ENCODE results near the gene REEP1. TPM values are rescaled to one million over a fixed set of nuclear protein-coding genes. Genes with fewer than 3 reads are reported as not detected.

REEP1 gene
- total and polyA plus RNA-seq, 4 experiments from 2014 or later: 0.15 TPM; not detected in 3

GRCh38 chr2:86372641-86373502, 35.4 kb upstream of the REEP1 start:
- peaks cover 27 to 52% (median 39%) of the 10 kb centered on the region in 4 donors for H3K4me1 Mint-ChIP-seq
- ChIA-PET CTCF (ENCODE audit: partially characterized antibody) (interaction anchor here (0.6 to 2.4 kb wide), 7 partner anchors 23 to 187 kb away, joined by 3 to 20 read pairs (median 5); partner anchors contain the start of gene KDM3A), POLR2A (ENCODE audit: partially characterized antibody) (interaction anchor here (1.2 to 4.5 kb wide), 2 partner anchors 69 to 177 kb away, joined by 3 to 50 read pairs; partner anchors contain the start of gene KDM3A)
- no peaks in the 10 kb centered on the region for H3K27me3 Mint-ChIP-seq
- no peaks in the 10 kb centered on the region for H3K27me3 ChIP-seq (ENCODE audit: insufficient read depth, low read length)
- no peak overlapping the region for H3K4me3 ChIP-seq (ENCODE audit: low read length in 2 of 2)
- H3K27ac ChIP-seq (ENCODE audit: low read depth, low read length): no peak overlapping the region
- peaks cover 0 to 10% (median 2%) of the 10 kb centered on the region in 8 donors for H3K9me3 Mint-ChIP-seq
- peak overlapping the region in 3 of 8 donors; percentile 7 to 37 (median 18) for H3K4me3 Mint-ChIP-seq
- intact Hi-C loops (cut with micrococcal nuclease): no loop called here
- DNase-seq: no peak
- H3K4me1 ChIP-seq (ENCODE audit: insufficient read depth, low read length): peaks cover 33% of the 10 kb centered on the region
- no peaks in the 10 kb centered on the region for H3K36me3 ChIP-seq (ENCODE audit: insufficient read depth, low read length)
- H3K27ac Mint-ChIP-seq: peak overlapping the region in 5 of 7 donors; percentile 59 to 90 (median 74)
- no peaks in the 10 kb centered on the region for H3K9me3 ChIP-seq (ENCODE audit: control insufficient read depth in 1 of 2, low read length in 2 of 2)
- no peaks in the 10 kb centered on the region for H3K36me3 Mint-ChIP-seq

- Mint-ChIP-seq H3K9me3 (peaks cover 0 to 10% (median under 1%) of the 10 kb centered on the region in 8 donors), H3K27ac (peak overlapping the region in 6 of 7 donors; percentile 18 to 90 (median 76)), H3K4me1 (peaks cover 30 to 57% (median 44%) of the 10 kb centered on the region in 4 donors), H3K36me3 (no peaks in the 10 kb centered on the region), H3K4me3 (peak overlapping the region in 4 of 8 donors; percentile 17 to 62 (median 32)), H3K27me3 (no peaks in the 10 kb centered on the region)
- no peak overlapping the region for H3K27ac ChIP-seq (ENCODE audit: low read depth, low read length)
- no peaks in the 10 kb centered on the region for H3K36me3 ChIP-seq (ENCODE audit: insufficient read depth, low read length)
- ChIA-PET POLR2A (ENCODE audit: partially characterized antibody) (interaction anchor here (1.2 to 4.5 kb wide), 2 partner anchors 70 to 176 kb away, joined by 3 to 50 read pairs; partner anchors contain the start of gene KDM3A), CTCF (ENCODE audit: partially characterized antibody) (interaction anchor here (1.1 to 2.4 kb wide), 6 partner anchors 24 to 186 kb away, joined by 4 to 20 read pairs (median 5); partner anchors contain the start of gene KDM3A)
- H3K27me3 ChIP-seq (ENCODE audit: insufficient read depth, low read length): no peaks in the 10 kb centered on the region
- no peak for DNase-seq
- intact Hi-C loops (cut with micrococcal nuclease): no loop called here
- H3K4me3 ChIP-seq (ENCODE audit: low read length in 2 of 2): no peak overlapping the region
- peaks cover 35% of the 10 kb centered on the region for H3K4me1 ChIP-seq (ENCODE audit: insufficient read depth, low read length)
- no peaks in the 10 kb centered on the region for H3K9me3 ChIP-seq (ENCODE audit: control insufficient read depth in 1 of 2, low read length in 2 of 2)
These were observed 34.7 kb upstream of the REEP1 start for GRCh38 chr2:86372133-86372532.

GRCh38 chr2:86371527-86371926, 34.1 kb upstream of the REEP1 start:
- ChIA-PET CTCF (ENCODE audit: partially characterized antibody) (interaction anchor here (1.0 to 2.4 kb wide), 7 partner anchors 21 to 186 kb away, joined by 3 to 20 read pairs (median 5); partner anchors contain the start of gene KDM3A), POLR2A (ENCODE audit: partially characterized antibody) (interaction anchor here (1.2 to 4.5 kb wide), 2 partner anchors 71 to 176 kb away, joined by 4 to 50 read pairs; partner anchors contain the start of genes IMMT and KDM3A)
- Mint-ChIP-seq H3K4me1 (peaks cover 30 to 61% (median 47%) of the 10 kb centered on the region in 4 donors), H3K36me3 (no peaks in the 10 kb centered on the region), H3K27ac (peak overlapping the region; percentile 59 to 92 (median 81)), H3K4me3 (peak overlapping the region; percentile 34 to 87 (median 68)), H3K27me3 (no peaks in the 10 kb centered on the region), H3K9me3 (peaks cover 0 to 8% (median under 1%) of the 10 kb centered on the region in 8 donors)
- H3K27ac ChIP-seq (ENCODE audit: low read depth, low read length): no peak overlapping the region
- H3K36me3 ChIP-seq (ENCODE audit: insufficient read depth, low read length): no peaks in the 10 kb centered on the region
- intact Hi-C loops (cut with micrococcal nuclease): no loop called here
- DNase-seq: no peak
- H3K4me3 ChIP-seq (ENCODE audit: low read length in 2 of 2): no peak overlapping the region
- no peaks in the 10 kb centered on the region for H3K27me3 ChIP-seq (ENCODE audit: insufficient read depth, low read length)
- H3K9me3 ChIP-seq (ENCODE audit: control insufficient read depth in 1 of 2, low read length in 2 of 2): no peaks in the 10 kb centered on the region
- peaks cover 35% of the 10 kb centered on the region for H3K4me1 ChIP-seq (ENCODE audit: insufficient read depth, low read length)

GRCh38 chr2:86370579-86370978, 33.2 kb upstream of the REEP1 start:
- intact Hi-C loops (cut with micrococcal nuclease): no loop called here
- Mint-ChIP-seq H3K4me3 (no peak overlapping the region), H3K27ac (peak overlapping the region in 1 of 7 donors; percentile 80), H3K4me1 (peaks cover 30 to 61% (median 47%) of the 10 kb centered on the region in 4 donors), H3K27me3 (no peaks in the 10 kb centered on the region), H3K36me3 (no peaks in the 10 kb centered on the region), H3K9me3 (peaks cover 0 to 8% (median under 1%) of the 10 kb centered on the region in 8 donors)
- Histone ChIP-seq H3K4me1 (ENCODE audit: insufficient read depth, low read length) (peaks cover 35% of the 10 kb centered on the region), H3K27ac (ENCODE audit: low read depth, low read length) (no peak overlapping the region), H3K27me3 (ENCODE audit: insufficient read depth, low read length) (no peaks in the 10 kb centered on the region), H3K36me3 (ENCODE audit: insufficient read depth, low read length) (no peaks in the 10 kb centered on the region), H3K4me3 (ENCODE audit: low read length in 2 of 2) (no peak overlapping the region), H3K9me3 (ENCODE audit: control insufficient read depth in 1 of 2, low read length in 2 of 2) (no peaks in the 10 kb centered on the region)
- ChIA-PET CTCF (ENCODE audit: partially characterized antibody) (interaction anchor here (0.6 to 1.5 kb wide), 2 partner anchors 32 to 145 kb away, joined by 3 read pairs; no protein-coding TSS in a partner anchor), POLR2A (ENCODE audit: partially characterized antibody) (interaction anchor here (1.2 to 4.5 kb wide), 2 partner anchors 71 to 175 kb away, joined by 4 to 50 read pairs; partner anchors contain the start of genes IMMT and KDM3A)
- DNase-seq: no peak

- peak; percentile 33 to 39 (median 37) for DNase-seq
- Mint-ChIP-seq H3K36me3 (no peaks in the 10 kb centered on the region), H3K27me3 (no peaks in the 10 kb centered on the region), H3K9me3 (peaks cover 0 to 8% (median 2%) of the 10 kb centered on the region in 8 donors), H3K27ac (peak overlapping the region in 6 of 7 donors; percentile 14 to 75 (median 31)), H3K4me3 (peak overlapping the region; percentile 37 to 76 (median 72)), H3K4me1 (peaks cover 26 to 58% (median 45%) of the 10 kb centered on the region in 4 donors)
- intact Hi-C loops (cut with micrococcal nuclease): loop anchor here (1.0 to 10.0 kb wide), 3 partner anchors 73 to 543 kb away; partner anchors contain the start of gene KDM3A
- peaks cover 35% of the 10 kb centered on the region for H3K4me1 ChIP-seq (ENCODE audit: insufficient read depth, low read length)
- no peaks in the 10 kb centered on the region for H3K27me3 ChIP-seq (ENCODE audit: insufficient read depth, low read length)
- ChIA-PET CTCF (ENCODE audit: partially characterized antibody) (interaction anchor here (0.6 to 4.6 kb wide), 9 partner anchors 9 to 426 kb away, joined by 3 to 29 read pairs (median 4); partner anchors contain the start of gene KDM3A), POLR2A (ENCODE audit: partially characterized antibody) (interaction anchor here (2.6 kb wide), 1 partner anchor 73 kb away, joined by 16 read pairs; the partner anchor contains the start of gene KDM3A)
- no peaks in the 10 kb centered on the region for H3K9me3 ChIP-seq (ENCODE audit: control insufficient read depth in 1 of 2, low read length in 2 of 2)
- no peaks in the 10 kb centered on the region for H3K36me3 ChIP-seq (ENCODE audit: insufficient read depth, low read length)
- peak overlapping the region in 1 of 2 donors; percentile 35 for H3K4me3 ChIP-seq (ENCODE audit: low read length in 2 of 2)
- no peak overlapping the region for H3K27ac ChIP-seq (ENCODE audit: low read depth, low read length)
These were observed 30.9 kb upstream of the REEP1 start for GRCh38 chr2:86368161-86368824.

GRCh38 chr2:86367499-86367777, 30.0 kb upstream of the REEP1 start:
- Histone ChIP-seq H3K27me3 (ENCODE audit: insufficient read depth, low read length) (no peaks in the 10 kb centered on the region), H3K27ac (ENCODE audit: low read depth, low read length) (no peak overlapping the region), H3K36me3 (ENCODE audit: insufficient read depth, low read length) (no peaks in the 10 kb centered on the region), H3K9me3 (ENCODE audit: control insufficient read depth in 1 of 2, low read length in 2 of 2) (no peaks in the 10 kb centered on the region), H3K4me3 (ENCODE audit: low read length in 2 of 2) (no peak overlapping the region), H3K4me1 (ENCODE audit: insufficient read depth, low read length) (peaks cover 27% of the 10 kb centered on the region)
- peaks cover 26 to 50% (median 38%) of the 10 kb centered on the region in 4 donors for H3K4me1 Mint-ChIP-seq
- DNase-seq: no peak
- ChIA-PET POLR2A (ENCODE audit: partially characterized antibody) (interaction anchor here (2.6 kb wide), 1 partner anchor 74 kb away, joined by 16 read pairs; the partner anchor contains the start of gene KDM3A), CTCF (ENCODE audit: partially characterized antibody) (interaction anchor here (1.0 to 4.6 kb wide), 4 partner anchors 73 to 147 kb away, joined by 3 to 29 read pairs (median 4); partner anchors contain the start of gene KDM3A)
- no peak overlapping the region for H3K4me3 Mint-ChIP-seq
- H3K27me3 Mint-ChIP-seq: peaks cover 1 to 4% of the 10 kb centered on the region in 2 donors
- no peaks in the 10 kb centered on the region for H3K36me3 Mint-ChIP-seq
- peak overlapping the region in 4 of 7 donors; percentile 24 to 75 (median 54) for H3K27ac Mint-ChIP-seq
- intact Hi-C loops (cut with micrococcal nuclease): loop anchor here (10.0 kb wide), 1 partner anchor 543 kb away; no protein-coding TSS in a partner anchor
- peaks cover 0 to 8% (median 2%) of the 10 kb centered on the region in 8 donors for H3K9me3 Mint-ChIP-seq

Measured in CD4-positive, alpha-beta memory T cell (primary cell).